GM12873 (cell line): ENCODE measurements around the gene NACC1.

Experiments
- CTCF ChIP-seq: IDR thresholded peaks from 2 replicates; pipeline ENCODE4 v1.5.1; 2012; ENCODE audit warnings: low read depth, mild to moderate bottlenecking, moderate library complexity, low read length, control low read depth; ENCODE audit not compliant: insufficient read depth; ENCODE audit errors: missing control alignments

NACC1 gene

GRCh38 chr19:13120817-13121216 lies 2.8 kb downstream of the NACC1 start:
- TF ChIP-seq CTCF: no peak

DNA sequence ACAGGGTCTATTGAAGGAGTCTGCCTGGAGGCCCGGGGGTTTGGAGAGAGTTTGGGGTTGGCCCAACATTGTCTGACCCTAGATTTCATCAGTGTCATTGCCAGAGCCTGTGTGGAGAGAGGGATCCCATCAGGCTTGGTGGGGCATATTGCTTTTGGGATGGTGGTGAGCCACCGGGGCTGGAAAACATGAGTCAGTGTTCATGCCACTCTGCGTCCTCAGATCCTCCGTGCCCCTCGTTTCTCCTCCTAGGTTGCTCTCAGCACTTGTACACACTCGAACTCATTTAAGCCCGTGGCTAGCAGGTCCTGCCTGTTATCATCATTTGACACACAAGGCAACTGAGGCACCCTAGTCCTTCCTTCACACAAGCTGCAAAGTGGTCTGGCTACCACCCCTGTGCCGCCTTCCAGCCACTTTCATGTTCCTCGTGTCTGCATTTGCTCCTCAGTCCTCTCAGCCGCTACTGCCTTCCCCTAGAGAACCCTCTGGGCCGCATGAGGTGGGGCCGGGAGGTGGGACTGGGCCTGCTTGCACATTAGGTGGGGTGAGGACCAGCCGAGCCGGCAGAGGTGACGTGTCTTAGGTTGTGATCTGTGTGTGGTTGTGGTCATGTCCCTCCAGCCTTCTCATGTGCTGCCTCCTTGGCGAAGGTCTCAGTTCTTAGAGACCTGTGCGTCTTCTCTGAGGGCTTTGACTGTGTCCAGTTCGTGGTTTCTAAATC lies 3.6 kb downstream of the NACC1 start:
- no peak for TF ChIP-seq CTCF

- TF ChIP-seq CTCF: no peak
Observed at GRCh38 chr19:13122275-13122878, 4.3 kb downstream of the NACC1 start.

- TF ChIP-seq CTCF: no peak
Observed at GRCh38 chr19:13122980-13123957, 5.2 kb downstream of the NACC1 start.

- no peak for TF ChIP-seq CTCF
Observed at GRCh38 chr19:13127051-13127450, 9.0 kb downstream of the NACC1 start.

DNA sequence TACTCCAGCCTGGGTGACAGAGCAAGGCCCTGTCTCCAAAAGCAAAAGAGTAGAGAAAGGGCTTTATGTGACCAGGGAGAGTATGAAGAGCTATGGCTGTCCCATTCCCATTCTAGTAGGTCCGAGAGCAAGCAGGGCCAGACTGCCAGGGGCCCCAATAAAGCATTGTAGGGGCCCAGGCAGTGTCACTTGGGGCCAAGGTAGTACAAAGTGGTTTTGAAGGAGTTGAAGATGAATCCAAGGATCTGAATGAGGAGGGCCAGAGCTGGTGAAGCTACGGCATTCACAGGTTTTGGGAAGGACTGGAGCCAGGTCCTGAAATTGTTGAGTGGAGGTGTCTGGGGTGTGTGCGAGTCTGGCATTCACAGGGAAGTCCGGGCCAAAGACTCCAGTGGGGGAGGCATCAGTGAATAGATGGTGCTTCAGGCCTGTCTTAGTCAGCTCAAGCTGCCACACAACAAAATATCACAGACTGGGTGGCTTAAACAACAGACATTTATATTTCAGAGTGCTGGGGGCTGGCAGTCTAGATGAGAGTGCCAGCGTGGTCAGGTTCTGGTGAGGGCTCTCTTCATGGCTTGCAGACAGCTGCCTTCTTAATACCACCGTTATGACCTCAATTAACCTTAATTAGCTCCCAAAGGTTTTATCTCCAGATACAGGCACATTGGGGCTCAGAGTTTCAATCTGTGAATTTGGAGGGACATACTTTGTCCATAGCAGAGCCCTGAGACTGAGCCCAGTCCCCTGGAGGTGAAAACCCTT lies 9.9 kb downstream of the NACC1 start:
- no peak for TF ChIP-seq CTCF
